Measurements from ENCODE around the gene L3MBTL4. TPM values are rescaled to one million over a fixed set of nuclear protein-coding genes. Genes with fewer than 3 reads are reported as not detected.

L3MBTL4 gene
- total RNA-seq, 1 donor from 2014 or later = under 0.01 TPM

GRCh38 chr18:6428851-6429395 is 14.2 kb upstream of the L3MBTL4 start:
- TF ChIP-seq, protein P1, sequence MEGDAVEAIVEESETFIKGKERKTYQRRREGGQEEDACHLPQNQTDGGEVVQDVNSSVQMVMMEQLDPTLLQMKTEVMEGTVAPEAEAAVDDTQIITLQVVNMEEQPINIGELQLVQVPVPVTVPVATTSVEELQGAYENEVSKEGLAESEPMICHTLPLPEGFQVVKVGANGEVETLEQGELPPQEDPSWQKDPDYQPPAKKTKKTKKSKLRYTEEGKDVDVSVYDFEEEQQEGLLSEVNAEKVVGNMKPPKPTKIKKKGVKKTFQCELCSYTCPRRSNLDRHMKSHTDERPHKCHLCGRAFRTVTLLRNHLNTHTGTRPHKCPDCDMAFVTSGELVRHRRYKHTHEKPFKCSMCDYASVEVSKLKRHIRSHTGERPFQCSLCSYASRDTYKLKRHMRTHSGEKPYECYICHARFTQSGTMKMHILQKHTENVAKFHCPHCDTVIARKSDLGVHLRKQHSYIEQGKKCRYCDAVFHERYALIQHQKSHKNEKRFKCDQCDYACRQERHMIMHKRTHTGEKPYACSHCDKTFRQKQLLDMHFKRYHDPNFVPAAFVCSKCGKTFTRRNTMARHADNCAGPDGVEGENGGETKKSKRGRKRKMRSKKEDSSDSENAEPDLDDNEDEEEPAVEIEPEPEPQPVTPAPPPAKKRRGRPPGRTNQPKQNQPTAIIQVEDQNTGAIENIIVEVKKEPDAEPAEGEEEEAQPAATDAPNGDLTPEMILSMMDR (IDR thresholded peaks at IDR 0.05; ENCODE audit: insufficient read depth, low read length, severe bottlenecking) = no peak
- DNase-seq (ENCODE audit: low read depth) (no peak), FAIRE-seq (no peak)

DNA sequence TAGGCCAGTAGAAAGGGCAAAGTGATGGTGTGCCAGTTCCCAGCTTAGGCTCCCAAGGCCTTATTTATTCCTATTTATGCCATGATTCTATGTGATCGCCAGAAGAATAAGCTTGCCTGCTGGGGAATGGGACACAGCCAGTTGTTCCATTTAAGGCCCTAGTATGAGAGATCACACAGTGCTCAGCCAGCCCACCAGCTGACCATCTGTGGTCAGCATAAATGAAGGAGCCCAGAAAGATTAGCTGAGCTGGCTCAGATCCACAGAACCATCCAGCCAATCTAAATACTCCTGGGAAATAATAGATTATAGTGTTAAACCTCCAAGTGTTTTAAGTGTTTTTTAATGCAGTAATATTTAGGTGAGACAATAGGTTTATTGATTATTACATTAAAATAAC is 12.6 kb upstream of the L3MBTL4 start:
- DNase-seq (ENCODE audit: low read depth) = no peak
- no peaks in the 10 kb centered on the region for H3K27me3 ChIP-seq (ENCODE audit: control insufficient read depth, insufficient read depth, low read length)
- no peak overlapping the region for H3K4me3 ChIP-seq (ENCODE audit: low read depth, low read length)
- no peaks in the 10 kb centered on the region for H3K36me3 ChIP-seq (ENCODE audit: control insufficient read depth, insufficient read depth, low read length)
- no peak for FAIRE-seq
- TF ChIP-seq, protein P1 (IDR thresholded peaks at IDR 0.05; ENCODE audit: insufficient read depth, low read length, severe bottlenecking) = no peak

More at GRCh38 chr18:6428851-6429395, 14.2 kb upstream of the L3MBTL4 start:
- no peak overlapping the region for H3K4me3 ChIP-seq (ENCODE audit: low read depth, low read length)
- no peaks in the 10 kb centered on the region for H3K36me3 ChIP-seq (ENCODE audit: control insufficient read depth, insufficient read depth, low read length)
- H3K27me3 ChIP-seq (ENCODE audit: control insufficient read depth, insufficient read depth, low read length) = no peaks in the 10 kb centered on the region

GRCh38 chr18:6423289-6423688 is 8.6 kb upstream of the L3MBTL4 start:
- H3K27me3 ChIP-seq (ENCODE audit: control insufficient read depth, insufficient read depth, low read length) = no peaks in the 10 kb centered on the region
- DNase-seq (ENCODE audit: low read depth) (no peak), FAIRE-seq (no peak)
- H3K4me3 ChIP-seq (ENCODE audit: low read depth, low read length) = no peak overlapping the region
- H3K36me3 ChIP-seq (ENCODE audit: control insufficient read depth, insufficient read depth, low read length) = no peaks in the 10 kb centered on the region
- TF ChIP-seq, protein P1 (IDR thresholded peaks at IDR 0.05; ENCODE audit: insufficient read depth, low read length, severe bottlenecking) = no peak

- H3K27me3 ChIP-seq (ENCODE audit: control insufficient read depth, insufficient read depth, low read length) = peaks cover 10% of the 10 kb centered on the region
- no peak for FAIRE-seq
Measured at GRCh38 chr18:6414118-6414722, 491 bp downstream of the L3MBTL4 start.

DNA sequence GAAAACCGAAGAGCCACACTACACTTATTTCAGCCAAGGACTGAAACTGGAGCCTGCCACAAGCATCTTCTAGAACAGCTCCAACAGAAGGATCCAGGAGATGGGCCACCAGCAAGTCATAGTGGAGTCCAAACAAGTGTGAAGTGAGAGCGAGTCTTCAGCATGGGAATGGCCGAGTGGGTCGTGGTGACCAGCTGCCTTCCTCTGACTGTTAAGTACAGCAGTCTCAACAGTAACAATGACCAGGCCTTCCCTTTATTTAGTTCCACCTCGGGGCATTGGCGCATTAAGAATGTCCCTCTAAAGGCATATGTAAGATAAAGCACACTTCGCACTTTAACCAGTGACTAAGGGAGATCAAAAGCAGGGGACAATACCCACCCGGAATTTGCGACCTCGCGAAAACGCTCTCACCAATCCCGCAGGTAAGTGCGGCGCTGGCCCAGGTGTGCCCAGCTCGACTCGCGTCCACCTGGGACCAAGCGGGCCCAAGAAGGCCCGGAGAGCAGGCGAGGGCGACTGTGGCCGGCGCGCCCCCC is 1.1 kb downstream of the L3MBTL4 start:
- TF ChIP-seq, protein P1 (IDR thresholded peaks at IDR 0.05; ENCODE audit: insufficient read depth, low read length, severe bottlenecking) = no peak

More at GRCh38 chr18:6414118-6414722, 491 bp downstream of the L3MBTL4 start:
- Histone ChIP-seq H3K36me3 (ENCODE audit: control insufficient read depth, insufficient read depth, low read length) (no peaks in the 10 kb centered on the region), H3K4me3 (ENCODE audit: low read depth, low read length) (peak overlapping the region; percentile 30)
- TF ChIP-seq, protein P1 (IDR thresholded peaks at IDR 0.05; ENCODE audit: insufficient read depth, low read length, severe bottlenecking) = no peak
- DNase-seq (ENCODE audit: low read depth) = no peak

More for the DNA sequence above, 1.1 kb downstream of the L3MBTL4 start:
- no peak for FAIRE-seq
- no peak for DNase-seq (ENCODE audit: low read depth)
- Histone ChIP-seq H3K4me3 (ENCODE audit: low read depth, low read length) (peak overlapping the region; percentile 30), H3K27me3 (ENCODE audit: control insufficient read depth, insufficient read depth, low read length) (peaks cover 10% of the 10 kb centered on the region), H3K36me3 (ENCODE audit: control insufficient read depth, insufficient read depth, low read length) (no peaks in the 10 kb centered on the region)
